Astrocyte of the spinal cord (primary cell): ENCODE results near the gene KCTD14.
"Not testable (repeated sequence)": the region's sequence is repeated elsewhere in the genome, so short reads cannot be mapped to it uniquely, and the experiment has no call there.

ENCODE experiments used
- DNase-seq: peaks from one replicate; pipeline ENCODE4 v3.0.0; 2011; ENCODE audit warnings: low read depth, low spot score
- H3K4me3 ChIP-seq: 2 replicates; pipeline ENCODE4 v1.5.1; 2011; ENCODE audit warnings: low read depth, mild to moderate bottlenecking, low read length, moderate library complexity
- CTCF ChIP-seq: IDR thresholded peaks from 2 replicates; pipeline ENCODE4 v1.5.1; 2012; ENCODE audit warnings: low read depth, mild to moderate bottlenecking, low read length, inconsistent platforms
- in situ Hi-C: cut with HindIII; loops from 2 replicates; pipeline ENCODE4 v1.10.0; 2017; ENCODE audit warnings: low sequenced_read_pairs

The KCTD14 gene

GRCh38 chr11:78049348-78049747 is 26.3 kb upstream of the KCTD14 start:
- DNase-seq, result no peak
- TF ChIP-seq CTCF, result no peak
- H3K4me3 ChIP-seq, result no peak overlapping the region
- in situ Hi-C loops, result no loop called here

- in situ Hi-C loops, result no loop called here
- no peak for DNase-seq
- no peak for TF ChIP-seq CTCF
These were observed 25.5 kb upstream of the KCTD14 start for GRCh38 chr11:78048561-78048960.

GRCh38 chr11:78046486-78046854 is 23.4 kb upstream of the KCTD14 start:
- no peak for DNase-seq
- no peak overlapping the region for H3K4me3 ChIP-seq
- in situ Hi-C loops, result no loop called here
- TF ChIP-seq CTCF, result no peak

More at GRCh38 chr11:78048561-78048960, 25.5 kb upstream of the KCTD14 start:
- no peak overlapping the region for H3K4me3 ChIP-seq

- TF ChIP-seq CTCF, result peak; percentile 92
- in situ Hi-C loops, result no loop called here
- H3K4me3 ChIP-seq, result peak overlapping the region; percentile 36
- peak; percentile 68 for DNase-seq
These were observed 22.9 kb upstream of the KCTD14 start for GRCh38 chr11:78045851-78046485.

- in situ Hi-C loops, result no loop called here
- no peak for DNase-seq
- no peak overlapping the region for H3K4me3 ChIP-seq
- no peak for TF ChIP-seq CTCF
These were observed 21.6 kb upstream of the KCTD14 start for GRCh38 chr11:78044706-78045105.

- in situ Hi-C loops, result no loop called here
- no peak for TF ChIP-seq CTCF
- H3K4me3 ChIP-seq, result no peak overlapping the region
- no peak for DNase-seq
These were observed 18.9 kb upstream of the KCTD14 start for GRCh38 chr11:78041843-78042440.

- in situ Hi-C loops, DNase-seq, H3K4me3 ChIP-seq: not testable (repeated sequence)
These were observed 18.3 kb upstream of the KCTD14 start for GRCh38 chr11:78041380-78041719.
